HEK293 (cell line): ENCODE measurements around the gene ARNT2.

Experiments
- CTCF ChIA-PET: fragments of 350-600 bp; formaldehyde crosslinking; extraction: SDS; loops from one replicate; lab custom pipeline; 2021; ENCODE audit warnings: antibody characterized with exemption; lab: Yijun Ruan, JAX
- POLR2A ChIA-PET: fragments of 300-600 bp; formaldehyde crosslinking; extraction: SDS; loops from one replicate; lab custom pipeline; 2020; ENCODE audit warnings: antibody characterized with exemption, inconsistent platforms; lab: Yijun Ruan, JAX
- H3K27ac ChIP-seq: fragments of 200-500 bp; sonication (Bioruptor generic); 2 replicates; pipeline ENCODE4 v1.5.1; 2014; ENCODE audit warnings: low read depth, low read length, control low read depth, inconsistent platforms; ENCODE audit errors: extremely low read depth
- H3K36me3 ChIP-seq, 2 experiments: fragments of 200-500 bp in 1 of 2; sonication (Bioruptor generic) in 1 of 2; 1 replicate in 1 of 2; 2 replicates in 1 of 2; pipeline ENCODE4 v1.5.1; 2014 to 2017; ENCODE audit warnings: inconsistent platforms in 2 of 2, low read length in 2 of 2; ENCODE audit not compliant: control insufficient read depth in 2 of 2, insufficient read depth in 1 of 2
- H3K4me1 ChIP-seq: fragments of 200-500 bp; sonication (Bioruptor generic); 2 replicates; pipeline ENCODE4 v1.5.1; 2014; ENCODE audit warnings: mild to moderate bottlenecking, low read length, inconsistent platforms; ENCODE audit not compliant: control insufficient read depth, insufficient read depth
- H3K4me3 ChIP-seq: 2 replicates; pipeline ENCODE4 v1.5.1; 2011; ENCODE audit warnings: low read depth, mild to moderate bottlenecking, control low read depth, low read length, moderate library complexity
- H3K9me3 ChIP-seq: fragments of 200-500 bp; sonication (Bioruptor generic); 2 replicates; pipeline ENCODE4 v1.5.1; 2014; ENCODE audit warnings: low read depth, low read length, inconsistent platforms; ENCODE audit not compliant: control insufficient read depth, insufficient read depth
- EGR2 ChIP-seq: fragments of 450-650 bp; formaldehyde crosslinking; IDR thresholded peaks from 2 replicates; pipeline ENCODE4 v1.5.1; 2016; ENCODE audit warnings: low read depth, missing biosample characterization, missing genetic modification characterization
- GLI4 ChIP-seq: fragments of 450-650 bp; formaldehyde crosslinking; IDR thresholded peaks from 2 replicates; pipeline ENCODE4 v1.5.1; 2016; ENCODE audit warnings: missing biosample characterization, missing genetic modification characterization
- MZF1 ChIP-seq: fragments of 450-650 bp; formaldehyde crosslinking; IDR thresholded peaks from 2 replicates; pipeline ENCODE4 v1.5.1; 2017; ENCODE audit warnings: missing biosample characterization, missing genetic modification characterization, borderline replicate concordance
- OSR2 ChIP-seq: fragments of 450-650 bp; formaldehyde crosslinking; IDR thresholded peaks from 2 replicates; pipeline ENCODE4 v1.5.1; 2016; ENCODE audit warnings: missing biosample characterization, missing genetic modification characterization
- OVOL3 ChIP-seq: fragments of 450-650 bp; formaldehyde crosslinking; IDR thresholded peaks from 2 replicates; pipeline ENCODE4 v1.5.1; 2016; ENCODE audit warnings: missing biosample characterization, missing genetic modification characterization
- PATZ1 ChIP-seq: fragments of 450-650 bp; formaldehyde crosslinking; IDR thresholded peaks from 2 replicates; pipeline ENCODE4 v1.5.1; 2016; ENCODE audit warnings: missing biosample characterization, missing genetic modification characterization
- RBAK ChIP-seq: fragments of 450-650 bp; formaldehyde crosslinking; IDR thresholded peaks from 2 replicates; pipeline ENCODE4 v1.5.1; 2016; ENCODE audit warnings: missing biosample characterization, missing genetic modification characterization
- YY2 ChIP-seq: fragments of 450-650 bp; formaldehyde crosslinking; IDR thresholded peaks from 2 replicates; pipeline ENCODE4 v1.5.1; 2016; ENCODE audit warnings: missing biosample characterization, missing genetic modification characterization
- ZBTB26 ChIP-seq: fragments of 450-650 bp; formaldehyde crosslinking; optimal IDR thresholded peaks from 2 replicates; pipeline ENCODE3; 2016; ENCODE audit warnings: missing biosample characterization, mild to moderate bottlenecking, missing genetic modification characterization
- ZBTB7A ChIP-seq: fragments of 450-650 bp; formaldehyde crosslinking; IDR thresholded peaks from 2 replicates; pipeline ENCODE4 v1.5.1; 2016; ENCODE audit warnings: low read depth, missing biosample characterization, missing genetic modification characterization
- ZEB2 ChIP-seq: fragments of 450-650 bp; formaldehyde crosslinking; IDR thresholded peaks from 2 replicates; pipeline ENCODE4 v1.5.1; 2016; ENCODE audit warnings: missing biosample characterization, missing genetic modification characterization
- ZFHX2 ChIP-seq: fragments of 450-650 bp; formaldehyde crosslinking; conservative IDR thresholded peaks from 2 replicates; pipeline ENCODE4 v1.5.1; 2016; ENCODE audit warnings: missing biosample characterization, missing genetic modification characterization
- ZFP3 ChIP-seq: fragments of 450-650 bp; formaldehyde crosslinking; IDR thresholded peaks from 2 replicates; pipeline ENCODE4 v1.5.1; 2016; ENCODE audit warnings: low read depth, missing biosample characterization, missing genetic modification characterization
- ZNF174 ChIP-seq: fragments of 450-650 bp; formaldehyde crosslinking; IDR thresholded peaks from 2 replicates; pipeline ENCODE4 v1.5.0; 2017; ENCODE audit warnings: missing biosample characterization, mild to moderate bottlenecking, missing genetic modification characterization
- ZNF2 ChIP-seq: fragments of 450-650 bp; formaldehyde crosslinking; IDR thresholded peaks from 2 replicates; pipeline ENCODE4 v1.5.1; 2016; ENCODE audit warnings: missing biosample characterization, missing genetic modification characterization
- ZNF274 ChIP-seq, 2 experiments: fragments of 200-500 bp in 1 of 2; fragments of 450-650 bp in 1 of 2; sonication (Bioruptor generic) in 1 of 2; formaldehyde crosslinking in 1 of 2; IDR thresholded peaks; 2 replicates each; pipeline versions ENCODE4 v1.5.1 to v1.6.1; 2014 to 2016; ENCODE audit warnings: borderline replicate concordance in 1 of 2, inconsistent platforms in 1 of 2, low read length in 1 of 2, missing biosample characterization in 1 of 2, missing genetic modification characterization in 1 of 2
- ZNF302 ChIP-seq: fragments of 450-650 bp; formaldehyde crosslinking; IDR thresholded peaks from 2 replicates; pipeline ENCODE4 v1.5.1; 2016; ENCODE audit warnings: missing biosample characterization, missing genetic modification characterization, low read depth
- ZNF335 ChIP-seq: fragments of 450-650 bp; formaldehyde crosslinking; conservative IDR thresholded peaks from 2 replicates; pipeline ENCODE4 v1.5.1; 2016; ENCODE audit warnings: missing biosample characterization, missing genetic modification characterization
- ZNF391 ChIP-seq: fragments of 450-650 bp; formaldehyde crosslinking; IDR thresholded peaks from 2 replicates; pipeline ENCODE4 v1.5.1; 2016; ENCODE audit warnings: low read depth, missing biosample characterization, missing genetic modification characterization, borderline replicate concordance
- ZSCAN16 ChIP-seq: fragments of 450-650 bp; formaldehyde crosslinking; IDR thresholded peaks from 2 replicates; pipeline ENCODE4 v1.5.1; 2016; ENCODE audit warnings: missing biosample characterization, missing genetic modification characterization
- ZXDB ChIP-seq: fragments of 450-650 bp; formaldehyde crosslinking; IDR thresholded peaks from 2 replicates; pipeline ENCODE4 v1.5.1; 2016; ENCODE audit warnings: missing biosample characterization, missing genetic modification characterization
- TF ChIP-seq, protein P1 (sequence below): fragments of 450-650 bp; formaldehyde crosslinking; IDR thresholded peaks from 2 replicates; pipeline ENCODE4 v1.5.1; 2016; ENCODE audit warnings: missing biosample characterization, missing genetic modification characterization
- TF ChIP-seq, protein P2 (sequence below): fragments of 450-650 bp; formaldehyde crosslinking; IDR thresholded peaks from 2 replicates; pipeline ENCODE4 v1.5.1; 2016; ENCODE audit warnings: missing biosample characterization, missing genetic modification characterization

ARNT2 gene

GRCh38 chr15:80587007-80587406 is 182.8 kb downstream of the ARNT2 start (continued):
- TF ChIP-seq ZFP3 = no peak

DNA sequence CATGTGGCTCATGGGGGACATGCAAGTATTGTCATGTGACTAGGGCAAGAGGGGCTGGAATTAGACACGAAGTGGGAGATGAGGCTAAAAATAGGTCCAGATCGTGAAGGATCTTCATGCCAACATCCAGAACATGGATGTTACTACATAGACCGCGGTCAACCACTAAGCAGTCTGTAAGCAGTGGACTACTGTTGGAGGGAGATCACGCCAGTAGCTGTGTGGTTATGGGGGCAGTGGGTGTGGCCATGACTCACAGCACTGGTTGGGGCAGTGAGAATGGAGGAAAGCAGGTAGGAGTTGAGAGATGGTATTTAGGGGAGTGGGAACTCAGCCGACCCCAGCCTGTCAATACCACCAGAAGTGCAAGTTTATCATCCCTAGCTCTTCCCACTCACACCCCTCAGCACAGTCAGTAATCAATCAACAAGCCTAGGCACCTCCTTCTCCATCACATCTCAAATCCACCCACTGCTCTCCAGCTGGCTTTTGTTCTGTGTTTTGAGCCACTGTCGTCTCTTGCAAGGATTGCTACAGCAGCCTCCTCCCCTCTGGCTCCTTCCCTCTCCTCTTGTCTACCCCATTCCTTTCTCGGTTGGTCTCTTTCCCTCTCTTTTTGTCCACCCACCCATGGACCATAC is 183.8 kb downstream of the ARNT2 start:
- no peak overlapping the region for H3K4me3 ChIP-seq
- ChIA-PET CTCF (interaction anchor here (0.6 to 1.6 kb wide), 7 partner anchors 9 to 192 kb away, joined by 3 to 6 read pairs (median 4); partner anchors contain the start of gene CEMIP), POLR2A (no interaction called here)
- no peaks in the 10 kb centered on the region for H3K9me3 ChIP-seq
- H3K36me3 ChIP-seq = no peaks in the 10 kb centered on the region
- no peak overlapping the region for H3K27ac ChIP-seq
- TF ChIP-seq EGR2 (tag by site-specific recombination) = peak; percentile 93
- no peak for TF ChIP-seq ZNF391 (tag by site-specific recombination)
- TF ChIP-seq ZNF302 = no peak
- TF ChIP-seq ZFHX2 (tag by site-specific recombination) = peak; percentile 78
- TF ChIP-seq ZBTB26 (tag by site-specific recombination) = no peak
- no peaks in the 10 kb centered on the region for H3K4me1 ChIP-seq

DNA sequence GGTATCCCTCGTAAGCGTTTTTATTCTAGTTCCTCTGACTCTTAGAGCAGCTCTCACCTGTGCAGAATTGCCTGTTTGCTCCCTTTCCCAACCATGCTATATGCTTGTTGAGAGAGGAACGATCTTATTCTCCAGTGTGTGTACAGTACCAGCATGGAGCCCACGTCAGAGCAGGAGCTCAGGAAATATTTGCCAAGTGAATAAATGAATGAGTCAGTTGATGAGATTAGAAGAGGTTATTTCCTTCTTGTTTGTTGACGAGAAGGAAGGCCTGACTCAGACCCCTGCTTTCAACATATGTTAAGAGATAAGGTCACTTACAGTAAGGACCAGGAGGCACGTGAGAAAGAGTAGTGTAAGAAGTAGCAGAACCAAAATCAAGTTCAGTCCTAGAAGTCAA is 184.6 kb downstream of the ARNT2 start:
- no peak for TF ChIP-seq ZNF2 (tag by site-specific recombination)
- TF ChIP-seq ZNF274 (IDR thresholded peaks at IDR 0.05; ENCODE audit: low read length) = no peak
- TF ChIP-seq ZNF274 (tag by site-specific recombination; IDR thresholded peaks at IDR 0.05; ENCODE audit: borderline replicate concordance) = no peak
- no peak for TF ChIP-seq GLI4 (tag by site-specific recombination)
- no peak for TF ChIP-seq ZNF174
- TF ChIP-seq ZXDB = no peak
- no peak for TF ChIP-seq ZEB2 (tag by site-specific recombination)
- TF ChIP-seq OSR2 (tag by site-specific recombination) = no peak
- no peak for TF ChIP-seq ZSCAN16 (tag by site-specific recombination)
- TF ChIP-seq, protein P1, sequence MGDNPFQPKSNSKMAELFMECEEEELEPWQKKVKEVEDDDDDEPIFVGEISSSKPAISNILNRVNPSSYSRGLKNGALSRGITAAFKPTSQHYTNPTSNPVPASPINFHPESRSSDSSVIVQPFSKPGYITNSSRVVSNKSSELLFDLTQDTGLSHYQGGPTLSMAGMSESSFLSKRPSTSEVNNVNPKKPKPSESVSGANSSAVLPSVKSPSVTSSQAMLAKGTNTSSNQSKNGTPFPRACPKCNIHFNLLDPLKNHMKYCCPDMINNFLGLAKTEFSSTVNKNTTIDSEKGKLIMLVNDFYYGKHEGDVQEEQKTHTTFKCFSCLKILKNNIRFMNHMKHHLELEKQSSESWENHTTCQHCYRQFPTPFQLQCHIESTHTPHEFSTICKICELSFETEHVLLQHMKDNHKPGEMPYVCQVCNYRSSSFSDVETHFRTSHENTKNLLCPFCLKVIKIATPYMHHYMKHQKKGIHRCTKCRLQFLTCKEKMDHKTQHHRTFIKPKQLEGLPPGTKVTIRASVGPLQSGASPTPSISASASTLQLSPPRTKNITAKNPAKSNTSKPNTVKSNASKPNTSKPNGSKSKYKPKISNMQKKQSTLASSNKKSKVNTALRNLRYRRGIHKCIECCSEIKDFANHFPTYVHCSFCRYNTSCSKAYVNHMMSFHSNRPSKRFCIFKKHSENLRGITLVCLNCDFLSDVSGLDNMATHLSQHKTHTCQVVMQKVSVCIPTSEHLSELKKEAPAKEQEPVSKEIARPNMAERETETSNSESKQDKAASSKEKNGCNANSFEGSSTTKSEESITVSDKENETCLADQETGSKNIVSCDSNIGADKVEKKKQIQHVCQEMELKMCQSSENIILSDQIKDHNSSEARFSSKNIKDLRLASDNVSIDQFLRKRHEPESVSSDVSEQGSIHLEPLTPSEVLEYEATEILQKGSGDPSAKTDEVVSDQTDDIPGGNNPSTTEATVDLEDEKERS (tag by site-specific recombination) = no peak
- TF ChIP-seq, all 188 proteins: peak for 0
- Histone ChIP-seq H3K36me3 (no peaks in the 10 kb centered on the region), H3K4me1 (no peaks in the 10 kb centered on the region), H3K27ac (no peak overlapping the region), H3K9me3 (no peaks in the 10 kb centered on the region), H3K4me3 (no peak overlapping the region)
- ChIA-PET POLR2A (no interaction called here), CTCF (interaction anchor here (1.6 kb wide), 1 partner anchor 133 kb away, joined by 4 read pairs; no protein-coding TSS in a partner anchor)

GRCh38 chr15:80590761-80591355 is 186.7 kb downstream of the ARNT2 start:
- H3K4me3 ChIP-seq = no peak overlapping the region
- H3K36me3 ChIP-seq = no peaks in the 10 kb centered on the region
- no peaks in the 10 kb centered on the region for H3K4me1 ChIP-seq
- ChIA-PET POLR2A (no interaction called here), CTCF (interaction anchor here (0.6 kb wide), 1 partner anchor 350 kb away, joined by 3 read pairs; no protein-coding TSS in a partner anchor)
- H3K9me3 ChIP-seq = no peaks in the 10 kb centered on the region
- H3K27ac ChIP-seq = no peak overlapping the region
- TF ChIP-seq ZEB2 (tag by site-specific recombination) = no peak
- TF ChIP-seq ZNF335 (tag by site-specific recombination) = no peak
- no peak for TF ChIP-seq OVOL3 (tag by site-specific recombination)
- no peak for TF ChIP-seq MZF1 (tag by site-specific recombination)
- TF ChIP-seq PATZ1 (tag by site-specific recombination) = no peak
- TF ChIP-seq RBAK (tag by site-specific recombination) = no peak
- TF ChIP-seq YY2 = no peak
- TF ChIP-seq, protein P2, sequence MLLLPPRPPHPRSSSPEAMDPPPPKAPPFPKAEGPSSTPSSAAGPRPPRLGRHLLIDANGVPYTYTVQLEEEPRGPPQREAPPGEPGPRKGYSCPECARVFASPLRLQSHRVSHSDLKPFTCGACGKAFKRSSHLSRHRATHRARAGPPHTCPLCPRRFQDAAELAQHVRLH (tag by site-specific recombination) = no peak
- TF ChIP-seq ZBTB7A = no peak
